K562 (cell line): Measurements from ENCODE around the gene ZKSCAN5. TPM values are rescaled to one million over a fixed set of nuclear protein-coding genes. Genes with fewer than 3 reads are reported as not detected.
A peak's percentile ranks its signal among the peaks of the same experiment; 100 is the strongest.

Experiments used
- ATAC-seq: fragments of 200-7000 bp; cut with Tn5 transposase; 3 replicates; pipeline ENCODE4 v1.9.1; 2020; ENCODE audit warnings: moderate library complexity
- BruUV-seq: library from RNA; stranded (reverse); fragments of 400-500 nt; replicated peaks from 2 replicates; lab custom pipeline; 2021; lab: Mats Ljungman, UMichigan
- CTCF ChIA-PET: fragments of 300-600 bp; formaldehyde crosslinking; extraction: SDS; loops from one replicate; lab custom pipeline; 2021; ENCODE audit warnings: low intra/inter-chr PET ratio; lab: Yijun Ruan, JAX
- POLR2A ChIA-PET: fragments of 300-600, 350-650 bp; sonication (Branson Sonifier 250); formaldehyde crosslinking; extraction: SDS; loops from one replicate; lab custom pipeline; 2021; ENCODE audit warnings: antibody characterized with exemption, inconsistent platforms; lab: Yijun Ruan, JAX
- DNase-seq, 4 experiments: peaks; one replicate each; pipeline versions ENCODE4 v3.0.0 to v3.0.0-alpha.2; 2011 to 2018; ENCODE audit warnings: low spot score in 3 of 4, mixed read lengths in 3 of 4; ENCODE audit errors: extremely low read depth in 1 of 4
- FAIRE-seq: peaks from 2 replicates; lab custom pipeline; 2011; peaks lifted over from hg19 to GRCh38; lab: Jason Lieb, UNC
- H2AFZ ChIP-seq: 2 replicates; pipeline ENCODE4 v1.6.0; 2011; ENCODE audit warnings: low read depth, low read length, control low read depth, inconsistent platforms
- H3K27ac ChIP-seq: fragments of 200-600 bp; 3 replicates; pipeline ENCODE4 v1.8.0; 2011; ENCODE audit warnings: low read depth, mild to moderate bottlenecking, control low read depth, inconsistent platforms, low read length, moderate library complexity, mixed read lengths; ENCODE audit errors: extremely low read depth
- H3K27me3 ChIP-seq, 2 experiments: fragments of 300-600 bp in 1 of 2; 2 replicates in 1 of 2; 3 replicates in 1 of 2; pipeline versions ENCODE4 v1.6.0 to v1.8.0; 2011; ENCODE audit warnings: inconsistent platforms in 2 of 2, low read length in 2 of 2, mild to moderate bottlenecking in 1 of 2, mixed read lengths in 1 of 2, moderate library complexity in 1 of 2; ENCODE audit not compliant: control insufficient read depth in 2 of 2, insufficient read depth in 2 of 2
- H3K36me3 ChIP-seq: fragments of 300-600 bp; 3 replicates; pipeline ENCODE4 v1.8.0; 2011; ENCODE audit warnings: mild to moderate bottlenecking, low read length, inconsistent platforms; ENCODE audit not compliant: control insufficient read depth, insufficient read depth
- H3K4me1 ChIP-seq, 2 experiments: fragments of 200-600 bp in 1 of 2; replicated peaks in 1 of 2; 2 replicates in 1 of 2; 3 replicates in 1 of 2; pipeline versions ENCODE4 v1.5.1 to v1.8.0; 2011; ENCODE audit warnings: inconsistent platforms in 2 of 2, low read length in 2 of 2, mild to moderate bottlenecking in 1 of 2, mixed read lengths in 1 of 2, moderate library complexity in 1 of 2; ENCODE audit not compliant: control insufficient read depth in 2 of 2, insufficient read depth in 2 of 2
- H3K4me2 ChIP-seq: 2 replicates; pipeline ENCODE4 v1.6.1; 2011; ENCODE audit warnings: low read length, control low read depth, inconsistent platforms, mixed read lengths; ENCODE audit not compliant: insufficient read depth
- H3K4me3 ChIP-seq: fragments of 200-600 bp; sonication (generic), shearing (Covaris generic); 2 replicates; pipeline ENCODE4 v1.5.1; 2016; ENCODE audit warnings: control low read depth, inconsistent platforms
- H3K79me2 ChIP-seq: fragments of 200-600 bp; 3 replicates; pipeline ENCODE4 v1.8.0; 2011; ENCODE audit warnings: low read length, inconsistent platforms; ENCODE audit not compliant: control insufficient read depth, insufficient read depth
- H3K9ac ChIP-seq, 2 experiments: 2 replicates each; pipeline versions ENCODE4 v1.6.0 to v1.6.1; 2011; ENCODE audit warnings: low read depth in 2 of 2, low read length in 2 of 2, control low read depth in 1 of 2, inconsistent platforms in 1 of 2, mild to moderate bottlenecking in 1 of 2, mixed read lengths in 1 of 2; ENCODE audit not compliant: insufficient read depth in 1 of 2
- H3K9me1 ChIP-seq: one replicate; pipeline ENCODE4 v1.6.0; 2011; ENCODE audit warnings: inconsistent platforms, mild to moderate bottlenecking, low read length, moderate library complexity; ENCODE audit not compliant: control insufficient read depth, insufficient read depth
- H3K9me3 ChIP-seq: replicated peaks from 2 replicates; pipeline ENCODE4 v1.5.1; 2011; ENCODE audit warnings: low read depth, low read length, inconsistent platforms; ENCODE audit not compliant: control insufficient read depth, insufficient read depth
- H4K20me1 ChIP-seq: replicated peaks from 2 replicates; pipeline ENCODE4 v1.6.1; 2011; ENCODE audit warnings: low read length, inconsistent platforms, mixed read lengths; ENCODE audit not compliant: control insufficient read depth, insufficient read depth
- ARID3B ChIP-seq: fragments of 250-450 bp; sonication (Bioruptor Pico); IDR thresholded peaks from 2 replicates; pipeline ENCODE4 v1.4.0; 2020; ENCODE audit warnings: borderline replicate concordance
- CBX3 ChIP-seq, 2 experiments: IDR thresholded peaks; 1 replicate in 1 of 2; 2 replicates in 1 of 2; pipeline ENCODE4 v1.6.1; 2012; ENCODE audit warnings: inconsistent platforms in 2 of 2, low read length in 2 of 2, borderline replicate concordance in 1 of 2, control low read depth in 1 of 2
- CTBP1 ChIP-seq: fragments of 450-650 bp; IDR thresholded peaks from 2 replicates; pipeline ENCODE4 v1.6.1; 2016; ENCODE audit warnings: borderline replicate concordance
- HDAC6 ChIP-seq: IDR thresholded peaks from 2 replicates; pipeline ENCODE4 v1.6.1; 2012; ENCODE audit warnings: low read depth, mild to moderate bottlenecking, control low read depth, inconsistent platforms, low read length, moderate library complexity
- HES1 ChIP-seq: fragments of 450-650 bp; IDR thresholded peaks from 2 replicates; pipeline ENCODE4 v1.6.1; 2016; ENCODE audit warnings: low read depth, mild to moderate bottlenecking, moderate library complexity
- JUN ChIP-seq, 2 experiments: sonication (generic) in 1 of 2; formaldehyde crosslinking in 1 of 2; IDR thresholded peaks; 2 replicates each; pipeline versions ENCODE4 v1.6.1 to v1.8.0; 2012 to 2022; ENCODE audit warnings: borderline replicate concordance in 2 of 2, mild to moderate bottlenecking in 2 of 2, improper control_type of control experiment in 1 of 2, low read depth in 1 of 2, low read length in 1 of 2, missing genetic modification reagents in 1 of 2
- MTA3 ChIP-seq: fragments of 450-650 bp; formaldehyde crosslinking; IDR thresholded peaks from 2 replicates; pipeline ENCODE4 v1.6.1; 2017; ENCODE audit warnings: mild to moderate bottlenecking, borderline replicate concordance
- RBM14 ChIP-seq: fragments of 200-400 bp; formaldehyde crosslinking; IDR thresholded peaks from 2 replicates; pipeline ENCODE4 v1.6.1; 2018; ENCODE audit warnings: low read depth, mild to moderate bottlenecking, low read length, moderate library complexity, borderline replicate concordance; ENCODE audit not compliant: insufficient read depth
- SMARCA5 ChIP-seq: fragments of 450-650 bp; IDR thresholded peaks from 2 replicates; pipeline ENCODE4 v1.6.1; 2016
- XRCC3 ChIP-seq: fragments of 450-650 bp; IDR thresholded peaks from 2 replicates; pipeline ENCODE4 v1.6.1; 2017; ENCODE audit warnings: mild to moderate bottlenecking, moderate library complexity
- ZNF318 ChIP-seq, 2 experiments: fragments of 450-650 bp; IDR thresholded peaks; 2 replicates each; pipeline ENCODE4 v1.6.1; 2016; ENCODE audit warnings: mild to moderate bottlenecking in 2 of 2, borderline replicate concordance in 1 of 2, low read depth in 1 of 2, moderate library complexity in 1 of 2
- whole genome bisulfite sequencing: fragments of 100-300 bp; shearing (Covaris generic); methylation state at CpG from one replicate; pipeline ENCODE4 v1.1.6; 2016; ENCODE audit warnings: low coverage, mixed read lengths; ENCODE audit not compliant: insufficient coverage; ENCODE audit errors: missing lambda C conversion rate; 5-methylcytosine and 5-hydroxymethylcytosine counted together
- in situ Hi-C: fragments of 300-500 bp; cut with MboI; formaldehyde crosslinking; loops from 4 replicates; pipeline ENCODE4 v1.15.0; 2018; ENCODE audit warnings: inconsistent platforms, mixed read lengths
- intact Hi-C: fragments of 100-400 bp; cut with micrococcal nuclease; formaldehyde crosslinking; loops from 2 replicates; pipeline ENCODE4 v1.14.2; 2022
- polyA plus RNA-seq, 8 experiments: library from polyadenylated mRNA; depleted of rRNA in 4 of 8; stranded (reverse) in 5 of 8; unstranded in 3 of 8; fragments of >200 nt; fragmentation: Nextera tagmentation in 2 of 8; fragmentation: Illumina TruSeq in 1 of 8; extraction: Ambion mirVana in 2 of 8; extraction: Trizol in 1 of 8; gene quantifications; 2 replicates each; pipeline versions ENCODE4 v1.2.1 to v1.2.3, GENCODE V29; 2011 to 2014; ENCODE audit warnings: inconsistent platforms in 1 of 8, missing spikeins in 1 of 8
- total RNA-seq, 7 experiments: library from RNA; depleted of rRNA in 6 of 7; stranded (reverse); fragments of >200 nt in 6 of 7; fragmentation: Illumina TruSeq in 2 of 7; extraction: Trizol in 2 of 7; gene quantifications; 2 replicates each; pipeline versions ENCODE4 v1.2.1 to v1.2.3, GENCODE V29; 2011 to 2021; ENCODE audit warnings: low replicate concordance in 1 of 7

Gene ZKSCAN5
- total and polyA plus RNA-seq, 9 of the 15 experiments (the other 6 are each of a cell fraction or from before 2014, with no cell fraction given), result 4.2 to 19.0 (median 15.0) TPM

- CTCF ChIA-PET, result no interaction called here
- FAIRE-seq (no peak), ATAC-seq (no peak), DNase-seq (no peak)
- no peak overlapping the region for H3K4me3 ChIP-seq
- H2AFZ ChIP-seq, result no peak overlapping the region
- in situ Hi-C loops, result no loop called here
- H3K4me1 ChIP-seq, result no peaks in the 10 kb centered on the region
- intact Hi-C loops, result no loop called here
- H3K27me3 ChIP-seq, result no peaks in the 10 kb centered on the region
- H3K4me2 ChIP-seq, result no peak overlapping the region
- BruUV-seq, result no TSS peak
- H3K9ac ChIP-seq, result no peak overlapping the region
- H3K27ac ChIP-seq, result no peak overlapping the region
- POLR2A ChIA-PET, result interaction anchor here (0.6 kb wide), 1 partner anchor 14 kb away, joined by 3 read pairs; no protein-coding TSS in a partner anchor
- H3K36me3 ChIP-seq, result peaks cover 61% of the 10 kb centered on the region
- H3K9me1 ChIP-seq, result no peaks in the 10 kb centered on the region
- over 99% methylated on average over 12 of the region's 12 CpGs for WGBS
- no peaks in the 10 kb centered on the region for H4K20me1 ChIP-seq
- no peaks in the 10 kb centered on the region for H3K79me2 ChIP-seq
- peaks cover 40% of the 10 kb centered on the region for H3K9me3 ChIP-seq
- TF ChIP-seq RBM14 (no peak), ZNF318 (IDR thresholded peaks at IDR 0.05; ENCODE audit: borderline replicate concordance in 1 of 2, low read depth in 1 of 2) (0 out of 4 replicates have a peak, but pooled peaks of 1 of the 2 experiments have one; percentile 21), HDAC6 (0 out of 2 replicates have a peak, but pooled peaks have one; percentile 85), CBX3 (IDR thresholded peaks at IDR 0.05; ENCODE audit: borderline replicate concordance in 1 of 2, low read length in 2 of 2) (peak; percentile 96 to 100), HES1 (no peak), CTBP1 (peak; percentile 26; the same call in 1 of the 2 replicates), XRCC3 (peak; percentile 99), ARID3B (CRISPR knock-in tag) (no peak), JUN (IDR thresholded peaks at IDR 0.05; ENCODE audit: borderline replicate concordance, low read depth, low read length) (peak; percentile 51; the same call in 1 of the 2 replicates), JUN (CRISPR knock-in tag; IDR thresholded peaks at IDR 0.05; ENCODE audit: borderline replicate concordance) (no peak), MTA3 (peak; percentile 94), SMARCA5 (0 out of 2 replicates have a peak, but pooled peaks have one; percentile 52)
These were observed 26.9 kb downstream of the ZKSCAN5 start for GRCh38 chr7:99531354-99531765.
